ENCODE results near the gene ZNF83. TPM values are rescaled to one million over a fixed set of nuclear protein-coding genes. Genes with fewer than 3 reads are reported as not detected.
"Not testable (repeated sequence)": the region's sequence is repeated elsewhere in the genome, so short reads cannot be mapped to it uniquely, and the experiment has no call there.

Gene ZNF83
- total and polyA plus RNA-seq, 2 donors (not counting 1 experiment from before 2014, with no cell fraction given) = 92.3 to 95.8 TPM

DNA sequence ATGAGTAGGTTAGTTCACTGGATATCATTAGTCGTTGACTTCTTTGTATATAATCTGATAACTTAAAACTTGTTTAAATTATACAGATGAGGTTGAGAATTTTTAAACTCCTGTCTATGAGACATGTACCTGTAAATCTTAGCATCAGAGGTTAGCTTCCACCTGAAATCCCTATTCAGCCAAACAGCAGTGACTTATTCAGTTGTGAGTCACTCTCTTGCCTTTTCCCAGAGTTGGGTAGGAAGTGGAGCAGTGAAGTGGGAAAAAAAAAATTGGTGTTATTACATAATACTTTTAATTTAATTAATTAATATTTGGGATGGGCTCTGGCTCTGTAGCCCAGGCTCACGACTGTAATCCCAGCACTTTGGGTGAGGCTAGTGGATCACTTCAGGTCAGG lies 35.2 kb downstream of the ZNF83 start:
- ChIA-PET CTCF (no interaction called here), POLR2A (interaction anchor here (0.6 kb wide), 1 partner anchor 32 kb away, joined by 4 read pairs; no protein-coding TSS in a partner anchor)
- WGBS (ENCODE audit: insufficient coverage) = no CpG with 5 or more reads among the region's 2 CpGs
- peaks cover 8% of the 10 kb centered on the region for H4K20me1 ChIP-seq (ENCODE audit: control insufficient read depth, insufficient read depth, low read length, poor library complexity, severe bottlenecking)
- peaks cover 3% of the 10 kb centered on the region for H3K9me3 Mint-ChIP-seq (ENCODE audit: insufficient read depth)
- H3K9me3 ChIP-seq (ENCODE audit: control extremely low read depth in 1 of 3, control insufficient read depth in 2 of 3, insufficient read depth in 1 of 3, low read length in 2 of 3) = peaks cover 0 to 30% (median 10%) of the 10 kb centered on the region in 3 donors
- no peak for ATAC-seq (ENCODE audit: low read depth)
- no peaks in the 10 kb centered on the region for H3K27me3 ChIP-seq (replicated peaks in 1 of 4; ENCODE audit: control extremely low read depth in 1 of 4, control insufficient read depth in 3 of 4, insufficient read depth in 4 of 4, low read length in 3 of 4)
- H3K9ac ChIP-seq (ENCODE audit: low read length) = no peak overlapping the region
- peaks cover 2% of the 10 kb centered on the region in 2 experiments for H3K36me3 ChIP-seq (replicated peaks in 1 of 2; ENCODE audit: control extremely low read depth in 1 of 2, control insufficient read depth in 1 of 2, extremely low read depth in 1 of 2, insufficient read depth in 2 of 2, low read length in 1 of 2)
- no peak overlapping the region for H2AFZ ChIP-seq (ENCODE audit: insufficient read depth, low read depth, low read length, poor library complexity, severe bottlenecking)
- no peaks in the 10 kb centered on the region for H3K27me3 Mint-ChIP-seq
- peak overlapping the region; percentile 90 for H3K4me3 Mint-ChIP-seq
- no peak overlapping the region for H3K4me3 ChIP-seq (ENCODE audit: control extremely low read depth in 1 of 5, extremely low read depth in 1 of 5, insufficient read depth in 1 of 5, low read depth in 2 of 5, low read length in 4 of 5)
- H3K4me2 ChIP-seq (replicated peaks; ENCODE audit: low read depth, low read length, poor library complexity, severe bottlenecking) = no peak overlapping the region
- H3K4me1 Mint-ChIP-seq = peaks cover 29% of the 10 kb centered on the region
- no peak for TF ChIP-seq EZH2 (IDR thresholded peaks at IDR 0.05; ENCODE audit: borderline replicate concordance, insufficient read depth, low read depth, low read length, poor library complexity, severe bottlenecking)
- TF ChIP-seq, protein P1, sequence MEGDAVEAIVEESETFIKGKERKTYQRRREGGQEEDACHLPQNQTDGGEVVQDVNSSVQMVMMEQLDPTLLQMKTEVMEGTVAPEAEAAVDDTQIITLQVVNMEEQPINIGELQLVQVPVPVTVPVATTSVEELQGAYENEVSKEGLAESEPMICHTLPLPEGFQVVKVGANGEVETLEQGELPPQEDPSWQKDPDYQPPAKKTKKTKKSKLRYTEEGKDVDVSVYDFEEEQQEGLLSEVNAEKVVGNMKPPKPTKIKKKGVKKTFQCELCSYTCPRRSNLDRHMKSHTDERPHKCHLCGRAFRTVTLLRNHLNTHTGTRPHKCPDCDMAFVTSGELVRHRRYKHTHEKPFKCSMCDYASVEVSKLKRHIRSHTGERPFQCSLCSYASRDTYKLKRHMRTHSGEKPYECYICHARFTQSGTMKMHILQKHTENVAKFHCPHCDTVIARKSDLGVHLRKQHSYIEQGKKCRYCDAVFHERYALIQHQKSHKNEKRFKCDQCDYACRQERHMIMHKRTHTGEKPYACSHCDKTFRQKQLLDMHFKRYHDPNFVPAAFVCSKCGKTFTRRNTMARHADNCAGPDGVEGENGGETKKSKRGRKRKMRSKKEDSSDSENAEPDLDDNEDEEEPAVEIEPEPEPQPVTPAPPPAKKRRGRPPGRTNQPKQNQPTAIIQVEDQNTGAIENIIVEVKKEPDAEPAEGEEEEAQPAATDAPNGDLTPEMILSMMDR (IDR thresholded peaks at IDR 0.05) = no peak
- DNase-seq = no peak
- intact Hi-C loops (cut with micrococcal nuclease) = no loop called here
- H3K27ac ChIP-seq (ENCODE audit: low read length in 2 of 2) = no peak overlapping the region
- H3K79me2 ChIP-seq (ENCODE audit: control insufficient read depth, insufficient read depth, low read length) = peaks cover 60% of the 10 kb centered on the region
- peaks cover 11 to 16% of the 10 kb centered on the region in 2 donors for H3K4me1 ChIP-seq (ENCODE audit: control insufficient read depth in 2 of 2, insufficient read depth in 2 of 2, low read length in 2 of 2)
- H3K27ac Mint-ChIP-seq = no peak overlapping the region

DNA sequence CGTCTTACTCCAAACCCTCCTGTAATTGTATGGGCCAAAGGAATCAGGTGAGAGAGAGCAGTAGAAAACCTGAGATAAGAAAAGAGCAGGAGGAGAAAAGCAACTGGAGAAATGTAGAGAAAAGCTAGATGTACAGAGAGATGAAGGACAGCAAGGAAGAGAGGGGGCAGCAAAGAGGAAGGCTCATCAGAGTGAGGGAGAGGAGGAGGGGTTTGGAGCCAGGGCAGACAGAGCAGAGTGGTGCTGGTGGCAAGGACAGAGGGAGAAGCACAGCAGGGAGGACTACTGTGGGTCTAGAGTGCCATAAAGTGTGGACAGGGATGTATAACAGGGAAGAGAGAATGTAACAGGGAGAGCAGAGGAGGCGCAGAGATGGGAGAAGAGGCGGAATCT lies 36.2 kb downstream of the ZNF83 start:
- WGBS (ENCODE audit: insufficient coverage) = 100% methylated on average over 2 of the region's 3 CpGs
- Histone ChIP-seq H3K9me3 (ENCODE audit: control extremely low read depth in 1 of 3, control insufficient read depth in 2 of 3, insufficient read depth in 1 of 3, low read length in 2 of 3) (peaks cover 0 to 33% (median 5%) of the 10 kb centered on the region in 3 donors), H3K9ac (ENCODE audit: low read length) (peak overlapping the region; percentile 79), H3K27ac (ENCODE audit: low read length in 2 of 2) (peak overlapping the region in 1 of 2 donors; percentile 62), H3K79me2 (ENCODE audit: control insufficient read depth, insufficient read depth, low read length) (peaks cover 54% of the 10 kb centered on the region), H3K4me3 (ENCODE audit: control extremely low read depth in 1 of 5, extremely low read depth in 1 of 5, insufficient read depth in 1 of 5, low read depth in 2 of 5, low read length in 4 of 5) (peak overlapping the region in 4 of 5 experiments; percentile 59 to 89 (median 79)), H2AFZ (ENCODE audit: insufficient read depth, low read depth, low read length, poor library complexity, severe bottlenecking) (peak overlapping the region; percentile 88), H3K4me2 (replicated peaks; ENCODE audit: low read depth, low read length, poor library complexity, severe bottlenecking) (peak overlapping the region; percentile 89), H3K4me1 (ENCODE audit: control insufficient read depth in 2 of 2, insufficient read depth in 2 of 2, low read length in 2 of 2) (peaks cover 11 to 16% of the 10 kb centered on the region in 2 donors)
- intact Hi-C loops (cut with micrococcal nuclease) = loop anchor here (1.0 to 2.0 kb wide), 8 partner anchors 32 to 763 kb away; partner anchors contain the start of genes ZNF525, ZNF611, ZNF701 and ZNF766
- ATAC-seq (ENCODE audit: low read depth); H3K9me3 Mint-ChIP-seq (ENCODE audit: insufficient read depth); DNase-seq; H3K27me3 Mint-ChIP-seq; H3K27me3 ChIP-seq (replicated peaks in 1 of 4; ENCODE audit: control extremely low read depth in 1 of 4, control insufficient read depth in 3 of 4, insufficient read depth in 4 of 4, low read length in 3 of 4); H4K20me1 ChIP-seq (ENCODE audit: control insufficient read depth, insufficient read depth, low read length, poor library complexity, severe bottlenecking); H3K36me3 ChIP-seq (replicated peaks in 1 of 2; ENCODE audit: control extremely low read depth in 1 of 2, control insufficient read depth in 1 of 2, extremely low read depth in 1 of 2, insufficient read depth in 2 of 2, low read length in 1 of 2): not testable (repeated sequence)
- ChIA-PET POLR2A (interaction anchor here (0.6 kb wide), 1 partner anchor 94 kb away, joined by 4 read pairs; no protein-coding TSS in a partner anchor), CTCF (interaction anchor here (0.6 to 1.3 kb wide), 3 partner anchors 75 to 232 kb away, joined by 3 read pairs; partner anchors contain the start of gene ZNF880)
- peaks cover 29% of the 10 kb centered on the region for H3K4me1 Mint-ChIP-seq
- peak overlapping the region; percentile 87 for H3K27ac Mint-ChIP-seq
- H3K4me3 Mint-ChIP-seq = peak overlapping the region; percentile 90
